EH (cell line): ENCODE data around the gene ITIH5.
"Not testable (repeated sequence)": the region's sequence is repeated elsewhere in the genome, so short reads cannot be mapped to it uniquely, and the experiment has no call there.

ENCODE experiments used
- DNase-seq: peaks from one replicate; pipeline ENCODE4 v3.0.0-alpha.2; 2015; ENCODE audit warnings: low read depth

The ITIH5 gene

GRCh38 chr10:7687228-7687907 is 20.6 kb upstream of the ITIH5 start:
- DNase-seq, result peak; percentile 78

DNA sequence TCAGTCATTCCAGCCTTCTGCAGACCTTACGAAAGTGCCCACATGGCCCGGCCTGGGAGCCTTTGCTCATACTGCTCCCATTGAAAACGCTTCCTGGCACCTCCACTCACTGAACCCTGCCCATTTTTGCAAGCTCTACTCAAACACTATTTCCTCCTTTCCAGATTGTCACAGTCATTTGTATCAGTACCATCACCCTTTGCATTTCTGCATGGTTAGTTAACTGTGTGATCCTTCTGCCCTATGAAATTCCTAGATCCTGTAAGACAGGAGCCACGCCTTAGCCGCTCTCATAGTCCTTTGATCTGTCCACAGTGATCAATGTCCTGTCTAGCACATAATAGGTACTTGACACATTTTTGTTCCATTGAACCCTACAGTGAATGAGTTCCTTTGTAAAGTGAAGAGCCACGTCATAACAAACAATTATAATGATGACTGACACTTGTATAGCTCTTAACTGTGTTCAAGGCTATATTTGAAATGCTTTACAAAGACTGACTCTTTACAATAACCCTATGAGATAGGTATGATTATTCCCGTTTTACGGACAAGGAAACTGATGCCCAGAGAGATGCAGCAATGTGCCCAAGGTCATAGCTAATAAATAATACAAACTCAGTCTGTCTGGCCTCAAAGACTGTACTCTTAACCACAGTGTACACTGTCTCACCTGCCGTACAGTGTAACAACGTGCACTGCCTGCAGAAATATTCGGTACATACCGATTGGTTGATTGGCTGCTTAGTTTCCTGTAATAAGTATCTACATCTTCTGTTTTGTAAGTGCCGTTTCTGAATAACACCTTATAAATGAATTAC is 19.8 kb upstream of the ITIH5 start:
- no peak for DNase-seq

GRCh38 chr10:7680078-7680477 is 13.3 kb upstream of the ITIH5 start:
- DNase-seq, result not testable (repeated sequence)

DNA sequence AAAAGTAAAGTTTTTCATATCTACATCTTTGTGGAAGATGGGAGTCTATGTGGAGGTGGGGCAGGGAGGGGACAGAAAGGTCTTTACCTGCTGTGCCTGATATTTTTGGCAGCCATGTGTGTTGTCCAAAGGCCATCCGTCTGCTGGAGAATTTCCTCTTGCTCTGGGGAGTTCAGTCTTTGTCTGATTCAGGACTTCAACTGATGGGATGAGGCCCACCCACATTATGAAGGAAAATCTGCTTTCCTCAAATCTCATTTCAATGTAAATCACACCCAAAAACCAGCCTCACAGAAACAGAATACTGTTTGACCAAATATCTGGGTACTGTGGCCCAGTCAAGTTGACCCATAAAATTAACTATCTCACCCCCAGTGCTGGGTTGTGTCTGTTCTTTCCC is 12.5 kb upstream of the ITIH5 start:
- no peak for DNase-seq

- no peak for DNase-seq
Measured at GRCh38 chr10:7672341-7673134, 5.8 kb upstream of the ITIH5 start.

- no peak for DNase-seq
Measured at GRCh38 chr10:7670157-7670556, 3.4 kb upstream of the ITIH5 start.

DNA sequence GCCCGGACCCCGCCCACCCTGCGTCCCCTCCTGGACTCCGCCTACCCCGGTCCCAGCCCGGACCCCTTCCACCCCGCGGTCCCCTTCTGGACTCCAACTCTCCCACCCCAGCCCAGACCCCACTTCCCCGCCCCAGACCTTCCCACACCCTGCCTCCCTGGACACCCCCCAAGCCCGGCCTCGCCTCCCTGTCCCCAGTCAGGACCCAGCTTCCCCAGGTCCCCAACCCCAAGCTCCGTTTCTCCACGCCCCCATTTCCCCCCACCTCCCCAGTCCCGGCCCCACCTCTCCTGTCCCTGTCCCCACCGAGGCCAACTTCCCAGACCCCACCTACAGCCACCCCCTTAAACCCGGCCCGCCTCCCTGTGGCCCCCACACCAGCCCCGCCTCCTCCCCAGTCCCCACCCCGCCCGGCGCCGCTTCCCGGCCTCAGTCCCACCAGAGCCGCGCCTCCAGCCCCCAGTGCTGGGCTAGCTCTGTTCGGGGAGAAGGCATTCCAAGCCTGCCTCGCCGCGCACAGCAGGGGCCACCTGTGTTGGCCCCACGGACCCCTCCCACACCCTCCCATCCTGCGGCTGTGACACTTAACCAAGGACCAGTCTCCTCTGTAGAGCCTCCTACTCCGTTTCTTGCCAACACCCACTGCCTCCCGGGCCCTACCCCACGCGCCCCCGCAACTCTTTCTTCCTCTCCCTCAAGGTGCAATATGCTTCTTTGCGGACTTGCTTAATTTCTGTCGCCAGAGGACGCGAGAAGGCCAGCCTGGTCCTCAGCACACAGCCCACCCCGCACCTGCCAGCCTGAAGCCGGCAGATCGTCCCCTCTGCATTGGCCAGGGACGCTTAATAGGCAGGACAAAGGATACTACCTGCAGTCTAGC is 736 bp upstream of the ITIH5 start:
- no peak for DNase-seq

DNA sequence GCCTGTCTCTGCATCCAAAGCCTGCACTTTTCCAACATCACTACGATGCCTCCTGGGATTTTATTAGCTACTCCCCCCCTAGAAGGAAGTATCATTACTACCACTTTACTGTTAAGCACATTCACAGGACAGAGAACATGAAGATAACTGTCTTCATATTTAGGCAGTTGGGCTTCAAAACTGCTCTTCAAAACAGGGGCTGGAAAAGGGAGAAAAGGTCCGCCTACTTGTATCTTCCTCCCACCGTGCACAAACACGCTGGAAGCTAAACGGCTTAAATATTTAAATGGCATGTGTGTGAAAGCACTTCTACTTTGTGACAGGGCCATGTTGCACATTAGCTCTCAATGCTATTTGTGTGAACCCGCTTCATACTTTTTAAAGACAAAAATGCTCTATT is 999 bp downstream of the ITIH5 start:
- no peak for DNase-seq

DNA sequence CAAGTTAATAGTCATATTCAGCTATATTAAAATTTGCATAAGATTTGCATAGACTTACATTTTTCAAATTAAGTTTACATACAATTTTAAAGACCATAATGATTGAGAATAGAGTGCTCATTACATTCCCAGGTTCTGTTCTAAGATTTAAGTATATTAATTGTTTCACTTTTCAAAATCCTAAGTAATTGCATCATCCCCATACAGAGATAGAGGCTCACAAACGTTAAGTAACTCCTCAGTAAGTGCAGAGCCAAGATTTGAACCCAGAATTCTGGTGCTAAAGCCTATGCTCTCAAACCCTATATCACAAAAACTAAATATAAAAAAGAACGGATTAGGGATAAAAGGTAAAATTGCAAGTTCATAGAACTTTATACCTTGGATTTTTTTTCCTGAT is 2.1 kb downstream of the ITIH5 start:
- no peak for DNase-seq

DNA sequence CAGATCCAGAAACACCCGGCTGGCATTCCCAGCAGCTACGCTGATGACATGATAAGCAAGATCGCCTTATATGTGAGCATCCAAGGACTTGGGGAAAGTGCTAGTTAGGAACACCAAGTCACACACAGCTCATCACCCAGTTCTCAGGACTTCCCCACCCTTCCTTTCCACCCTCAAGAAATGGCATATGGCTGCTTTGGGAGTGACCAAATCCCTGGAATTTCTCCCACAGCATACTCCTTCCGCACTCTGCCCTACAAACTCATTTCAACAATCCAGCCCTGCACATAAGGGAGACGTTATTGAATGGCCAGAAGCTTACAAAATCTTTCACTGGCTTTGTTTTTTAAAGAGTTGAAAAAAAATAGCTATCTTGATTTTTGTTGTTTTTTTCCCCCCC is 4.2 kb downstream of the ITIH5 start:
- no peak for DNase-seq

GRCh38 chr10:7659560-7659959 is 7.2 kb downstream of the ITIH5 start:
- DNase-seq, result peak; percentile 36

DNA sequence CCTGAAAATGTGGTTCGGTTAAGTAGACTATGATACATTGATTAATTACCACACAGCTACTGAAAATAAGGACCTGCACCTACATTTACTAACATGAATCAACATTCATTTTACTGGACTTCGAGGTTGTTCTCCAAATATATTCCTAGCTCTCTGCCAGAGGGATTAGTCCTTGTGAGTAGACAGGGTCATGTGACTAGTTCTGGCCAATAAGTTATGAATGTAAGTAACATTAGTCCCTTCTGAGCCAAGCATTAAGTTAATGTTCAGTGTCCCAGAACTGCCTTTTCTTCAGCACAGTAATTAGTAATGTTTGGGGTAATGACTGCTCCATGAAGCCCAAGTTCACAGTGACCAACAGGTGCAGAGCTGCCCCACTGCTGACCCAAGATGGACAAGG is 9.2 kb downstream of the ITIH5 start:
- DNase-seq, result no peak

GRCh38 chr10:7657079-7657478 is 9.7 kb downstream of the ITIH5 start:
- DNase-seq, result not testable (repeated sequence)

DNA sequence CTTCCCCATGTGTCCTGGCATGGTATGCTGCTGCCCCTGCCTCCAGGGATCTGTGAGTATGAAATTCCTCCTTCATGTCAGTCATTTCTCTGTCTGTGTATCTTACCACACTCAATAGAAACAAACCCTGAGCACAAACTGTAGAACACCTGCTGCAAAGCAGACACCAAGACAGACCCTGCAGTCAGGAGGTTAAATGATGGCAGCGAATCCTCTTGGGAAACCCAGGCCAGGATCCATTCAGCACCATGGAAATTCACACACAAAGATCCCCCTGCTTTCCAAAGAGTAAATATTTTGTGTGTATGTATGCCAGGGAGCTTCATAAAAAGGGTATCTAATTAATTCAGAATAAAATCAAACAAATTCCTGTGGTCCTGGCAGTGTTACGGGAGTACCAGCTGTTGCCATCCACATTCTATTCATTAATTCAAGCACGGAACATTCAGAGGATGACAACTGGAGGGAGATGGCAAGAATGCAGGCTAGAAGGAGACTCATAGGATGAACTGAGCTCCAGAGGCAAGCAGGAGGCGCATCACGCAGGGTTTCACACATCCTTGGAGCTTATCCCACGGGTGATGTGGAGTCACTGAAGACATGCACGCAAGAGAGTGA is 14.8 kb downstream of the ITIH5 start:
- DNase-seq, result no peak

DNA sequence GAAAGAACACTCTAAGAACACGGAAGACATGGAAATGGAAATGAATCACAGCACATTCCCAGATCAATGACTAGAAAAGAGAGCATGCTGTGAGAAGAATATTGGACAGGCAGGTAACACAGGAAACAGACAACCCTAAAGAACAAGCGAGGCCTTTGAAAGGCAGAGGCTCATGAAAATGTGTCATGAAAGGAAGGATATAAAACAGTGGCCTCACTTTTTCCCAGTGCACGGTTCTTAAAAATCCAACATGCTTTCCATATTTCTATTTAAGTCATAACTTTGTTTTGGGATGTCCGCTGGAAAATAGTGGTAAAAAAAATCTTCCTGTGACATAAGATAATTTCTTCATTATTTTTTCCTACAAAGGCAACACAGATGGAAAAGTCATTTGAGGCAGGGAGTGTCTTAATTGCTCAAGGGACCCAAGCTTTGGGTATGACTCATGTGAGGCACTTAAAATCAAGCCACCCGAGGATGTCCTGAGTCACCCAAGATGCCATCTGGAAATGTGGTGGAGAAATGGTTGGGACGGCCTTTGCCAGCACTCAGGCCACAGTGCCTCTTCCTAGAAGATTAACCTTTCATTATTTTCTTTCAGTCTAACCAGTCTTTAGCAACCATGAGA is 17.0 kb downstream of the ITIH5 start:
- no peak for DNase-seq

- no peak for DNase-seq
Measured at GRCh38 chr10:7647062-7647664, 19.6 kb downstream of the ITIH5 start.

DNA sequence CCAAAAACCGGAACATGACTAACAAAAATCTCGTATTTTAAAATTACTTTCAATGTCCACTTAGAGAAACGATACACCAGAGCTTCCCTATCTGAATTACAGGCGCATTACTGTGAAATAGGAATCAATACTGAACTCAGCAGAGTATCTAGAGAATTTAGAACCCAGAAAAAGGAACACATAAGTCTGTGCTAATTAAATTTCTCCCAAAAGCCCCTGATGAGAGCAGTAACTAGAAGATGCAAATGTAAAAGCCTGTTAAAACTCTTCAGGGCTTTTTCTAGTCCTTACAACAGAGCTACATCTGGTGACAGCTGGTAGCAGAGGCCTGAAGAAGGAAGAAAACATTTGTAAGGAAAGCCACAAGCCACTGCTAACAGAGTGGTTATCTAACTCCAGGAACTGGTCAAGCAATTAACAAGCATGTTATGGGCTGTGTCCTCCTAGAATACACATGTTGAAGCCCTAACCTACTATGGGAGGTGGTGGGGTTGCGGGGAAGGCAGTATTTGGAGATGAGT is 24.2 kb downstream of the ITIH5 start:
- no peak for DNase-seq

GRCh38 chr10:7635408-7636125 is 31.2 kb downstream of the ITIH5 start:
- DNase-seq, result no peak

- DNase-seq, result no peak
Measured at GRCh38 chr10:7634142-7634894, 32.4 kb downstream of the ITIH5 start.
